ENCODE measurements around the gene B9D1. TPM values are rescaled to one million over a fixed set of nuclear protein-coding genes. Genes with fewer than 3 reads are reported as not detected.

Gene B9D1
- total RNA-seq, 1 donor from 2014 or later: 6.7 TPM

DNA sequence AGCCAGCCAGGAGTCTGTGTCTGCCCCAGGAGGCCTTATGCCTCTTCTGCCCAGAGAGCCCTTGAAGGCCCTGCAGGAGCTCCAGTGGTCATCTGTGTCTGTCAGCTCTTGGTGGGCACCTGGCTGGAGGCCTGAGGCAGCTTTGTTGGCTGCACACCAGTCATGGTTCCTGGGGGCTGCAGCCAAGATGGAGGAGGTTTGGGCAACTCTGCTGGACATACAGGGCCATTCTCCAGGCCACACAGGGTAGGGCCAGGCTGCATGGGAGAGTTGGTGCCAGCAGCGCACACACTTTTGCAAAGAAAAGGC is 29.4 kb downstream of the B9D1 start:
- TF ChIP-seq, protein P1, sequence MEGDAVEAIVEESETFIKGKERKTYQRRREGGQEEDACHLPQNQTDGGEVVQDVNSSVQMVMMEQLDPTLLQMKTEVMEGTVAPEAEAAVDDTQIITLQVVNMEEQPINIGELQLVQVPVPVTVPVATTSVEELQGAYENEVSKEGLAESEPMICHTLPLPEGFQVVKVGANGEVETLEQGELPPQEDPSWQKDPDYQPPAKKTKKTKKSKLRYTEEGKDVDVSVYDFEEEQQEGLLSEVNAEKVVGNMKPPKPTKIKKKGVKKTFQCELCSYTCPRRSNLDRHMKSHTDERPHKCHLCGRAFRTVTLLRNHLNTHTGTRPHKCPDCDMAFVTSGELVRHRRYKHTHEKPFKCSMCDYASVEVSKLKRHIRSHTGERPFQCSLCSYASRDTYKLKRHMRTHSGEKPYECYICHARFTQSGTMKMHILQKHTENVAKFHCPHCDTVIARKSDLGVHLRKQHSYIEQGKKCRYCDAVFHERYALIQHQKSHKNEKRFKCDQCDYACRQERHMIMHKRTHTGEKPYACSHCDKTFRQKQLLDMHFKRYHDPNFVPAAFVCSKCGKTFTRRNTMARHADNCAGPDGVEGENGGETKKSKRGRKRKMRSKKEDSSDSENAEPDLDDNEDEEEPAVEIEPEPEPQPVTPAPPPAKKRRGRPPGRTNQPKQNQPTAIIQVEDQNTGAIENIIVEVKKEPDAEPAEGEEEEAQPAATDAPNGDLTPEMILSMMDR (IDR thresholded peaks at IDR 0.05): no peak
- Mint-ChIP-seq H3K27ac (no peak overlapping the region), H3K36me3 (ENCODE audit: low read depth) (no peaks in the 10 kb centered on the region), H3K4me3 (no peak overlapping the region), H3K9me3 (no peaks in the 10 kb centered on the region), H3K27me3 (no peaks in the 10 kb centered on the region), H3K4me1 (no peaks in the 10 kb centered on the region)
- intact Hi-C loops (cut with micrococcal nuclease): loop anchor here (10.0 kb wide), 1 partner anchor 48 kb away; no protein-coding TSS in a partner anchor
- ChIA-PET CTCF (interaction anchor here (0.7 kb wide), 1 partner anchor 115 kb away, joined by 3 read pairs; no protein-coding TSS in a partner anchor), POLR2A (no interaction called here)
- ATAC-seq (ENCODE audit: low read depth) (no peak), DNase-seq (no peak)

DNA sequence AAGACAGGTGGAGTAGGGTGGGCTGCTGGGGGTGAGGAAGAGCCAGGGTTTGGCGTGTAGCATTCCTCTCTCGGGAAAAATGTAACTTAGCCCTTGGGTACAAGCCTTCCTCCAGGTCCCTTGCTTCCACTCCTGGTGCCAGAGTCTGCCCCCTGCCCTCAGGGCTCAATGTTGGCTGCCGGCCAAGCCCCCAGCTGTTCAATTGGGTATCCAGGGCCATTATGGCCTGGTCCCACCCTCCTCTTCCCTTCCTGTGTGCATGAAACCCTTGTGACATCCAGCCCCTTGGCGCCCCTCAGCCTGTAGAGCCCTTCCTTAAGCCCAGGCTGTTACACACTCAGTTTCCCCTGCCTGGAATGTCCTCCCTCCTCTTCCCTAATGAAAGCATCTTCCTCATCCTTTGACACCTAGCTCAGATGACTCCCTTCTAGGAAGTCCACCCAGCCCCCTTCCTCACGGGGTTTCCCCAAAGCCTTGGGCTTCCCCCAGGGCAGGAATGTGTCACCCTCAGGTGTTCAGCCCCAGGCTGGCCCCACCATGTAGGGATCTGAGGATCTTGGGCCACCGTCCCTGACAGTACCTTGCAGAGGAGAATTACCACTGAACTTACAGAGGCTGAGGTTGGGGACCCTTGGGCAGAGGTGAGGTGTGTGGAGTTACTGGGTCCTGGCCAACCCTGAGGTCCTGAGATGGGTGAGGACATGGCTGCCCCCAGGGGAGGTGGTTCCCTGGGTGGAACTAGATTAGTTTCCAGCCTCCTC is 30.0 kb downstream of the B9D1 start:
- ATAC-seq (ENCODE audit: low read depth): no peak
- H3K36me3 Mint-ChIP-seq (ENCODE audit: low read depth): no peaks in the 10 kb centered on the region
- H3K27me3 Mint-ChIP-seq: no peaks in the 10 kb centered on the region
- intact Hi-C loops (cut with micrococcal nuclease): loop anchor here (10.0 kb wide), 1 partner anchor 48 kb away; no protein-coding TSS in a partner anchor
- no peaks in the 10 kb centered on the region for H3K9me3 Mint-ChIP-seq
- TF ChIP-seq, protein P1 (IDR thresholded peaks at IDR 0.05): no peak
- no peaks in the 10 kb centered on the region for H3K4me1 Mint-ChIP-seq
- no peak overlapping the region for H3K4me3 Mint-ChIP-seq
- DNase-seq: no peak
- CTCF ChIA-PET: interaction anchor here (0.7 kb wide), 1 partner anchor 115 kb away, joined by 3 read pairs; no protein-coding TSS in a partner anchor
- POLR2A ChIA-PET: no interaction called here
- no peak overlapping the region for H3K27ac Mint-ChIP-seq

DNA sequence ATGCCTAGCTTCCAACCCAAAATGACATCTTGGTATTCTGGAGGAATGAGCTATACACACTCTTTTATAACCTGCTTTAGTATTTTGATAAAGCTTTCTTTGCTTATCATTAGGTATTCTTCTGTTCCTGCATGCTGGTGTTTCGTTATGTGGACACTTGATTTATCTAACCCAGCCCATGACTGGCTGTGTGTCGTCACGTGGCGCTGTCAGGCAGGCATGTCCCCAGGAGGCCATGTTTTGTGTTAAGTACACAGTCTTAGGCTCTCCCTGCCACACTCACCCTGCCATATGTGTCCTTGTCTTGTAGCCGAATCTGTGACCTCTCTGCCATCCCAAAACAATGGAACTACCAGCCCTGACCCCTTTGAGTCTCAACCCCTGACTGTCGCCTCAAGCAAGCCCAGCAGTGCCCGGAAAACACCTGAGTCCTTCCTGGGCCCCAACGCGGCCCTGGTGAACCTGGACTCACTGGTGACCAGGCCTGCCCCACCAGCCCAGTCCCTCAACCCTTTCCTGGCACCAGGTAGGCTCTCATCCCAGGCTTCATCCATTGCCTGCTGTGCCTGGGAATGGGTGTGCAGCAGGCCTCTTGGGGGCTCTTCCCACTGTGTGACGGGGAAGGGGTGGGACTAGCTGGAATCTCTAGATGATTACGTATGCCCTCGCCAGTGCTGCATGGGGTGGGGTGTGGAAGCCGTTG is 30.8 kb downstream of the B9D1 start:
- Mint-ChIP-seq H3K9me3 (no peaks in the 10 kb centered on the region), H3K4me3 (no peak overlapping the region), H3K36me3 (ENCODE audit: low read depth) (no peaks in the 10 kb centered on the region), H3K27ac (no peak overlapping the region), H3K4me1 (no peaks in the 10 kb centered on the region), H3K27me3 (no peaks in the 10 kb centered on the region)
- ChIA-PET POLR2A (interaction anchor here (0.6 kb wide), 2 partner anchors 10 to 23 kb away, joined by 3 to 4 read pairs; no protein-coding TSS in a partner anchor), CTCF (no interaction called here)
- TF ChIP-seq, protein P1 (IDR thresholded peaks at IDR 0.05): no peak
- intact Hi-C loops (cut with micrococcal nuclease): loop anchor here (10.0 kb wide), 1 partner anchor 47 kb away; no protein-coding TSS in a partner anchor
- DNase-seq: no peak
- no peak for ATAC-seq (ENCODE audit: low read depth)

DNA sequence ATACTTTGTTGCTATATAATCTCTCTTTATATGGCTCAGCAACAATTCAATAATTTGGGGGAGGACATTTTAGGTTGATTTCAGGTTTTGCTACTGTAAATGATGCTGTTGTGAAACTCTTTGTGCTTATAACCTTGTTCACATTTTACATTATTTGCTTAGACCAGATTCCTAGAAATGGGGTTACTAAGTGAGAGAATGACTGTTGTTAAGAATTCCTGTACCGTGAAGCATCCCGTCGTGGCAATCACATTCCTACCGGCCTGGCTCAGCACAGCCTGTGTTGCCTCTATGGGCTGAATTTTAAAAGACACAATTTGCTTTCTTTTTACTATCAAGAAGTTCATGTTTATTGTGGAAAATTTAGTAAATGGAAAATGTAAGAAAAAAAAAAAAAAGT is 31.4 kb downstream of the B9D1 start:
- Mint-ChIP-seq H3K36me3 (ENCODE audit: low read depth) (no peaks in the 10 kb centered on the region), H3K27ac (no peak overlapping the region)
- CTCF ChIA-PET: no interaction called here

More for the DNA sequence above, 31.4 kb downstream of the B9D1 start:
- ATAC-seq (ENCODE audit: low read depth) (no peak), DNase-seq (no peak)
- TF ChIP-seq, protein P1 (IDR thresholded peaks at IDR 0.05): no peak
- POLR2A ChIA-PET: interaction anchor here (0.6 kb wide), 1 partner anchor 10 kb away, joined by 3 read pairs; no protein-coding TSS in a partner anchor
- Mint-ChIP-seq H3K4me3 (no peak overlapping the region), H3K27me3 (no peaks in the 10 kb centered on the region), H3K9me3 (no peaks in the 10 kb centered on the region), H3K4me1 (no peaks in the 10 kb centered on the region)
- intact Hi-C loops (cut with micrococcal nuclease): loop anchor here (10.0 kb wide), 1 partner anchor 46 kb away; no protein-coding TSS in a partner anchor
